HL-60 (cell line): ENCODE results near the gene CHCHD1.

Experiments used
- CTCF ChIP-seq: IDR thresholded peaks from one replicate; pipeline ENCODE4 v1.5.1; 2011; ENCODE audit warnings: low read length, control low read depth, inconsistent platforms; ENCODE audit not compliant: insufficient read depth
- POLR2AphosphoS5 ChIP-seq: IDR thresholded peaks from 2 replicates; pipeline ENCODE4 v1.6.1; 2012; ENCODE audit warnings: low read depth

GRCh38 chr10:73796766-73797165 lies 14.9 kb downstream of the CHCHD1 start:
- TF ChIP-seq POLR2AphosphoS5 (no peak), CTCF (no peak)
